Kidney tubule cell (primary cell): ENCODE results near the gene CPT2.

Source experiments
- DNase-seq: peaks from one replicate; pipeline ENCODE4 v3.0.0-alpha.2; 2018; ENCODE audit warnings: low spot score

Gene CPT2

GRCh38 chr1:53218201-53218600 is 21.6 kb downstream of the CPT2 start:
- DNase-seq, result no peak

DNA sequence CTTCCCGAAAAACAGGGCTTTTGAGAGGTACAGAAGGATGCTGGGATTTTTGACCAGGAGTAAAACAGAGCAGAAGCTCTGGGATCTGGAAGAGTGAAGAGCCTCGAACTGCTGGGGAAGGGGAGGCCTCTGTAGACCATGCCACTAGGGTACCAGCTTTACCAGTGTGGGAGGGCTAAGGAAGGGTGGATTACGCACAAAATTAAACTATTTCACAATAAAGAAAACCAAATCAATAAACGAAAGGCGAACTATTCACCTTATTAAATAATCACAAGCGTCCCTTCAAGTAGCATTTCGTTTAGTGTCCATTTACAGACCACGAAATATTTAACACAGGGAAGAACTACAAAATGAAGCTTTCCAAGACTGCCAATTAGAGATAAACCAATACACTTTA is 23.1 kb downstream of the CPT2 start:
- DNase-seq, result no peak

GRCh38 chr1:53220171-53220961 is 23.7 kb downstream of the CPT2 start, which contains the start of gene CZIB:
Gene CZIB (minus strand): TSS chr1:53220634. CDS start chr1:53220575, 59 bp downstream.
- DNase-seq, result peak; percentile 94

- DNase-seq, result no peak
Measured at GRCh38 chr1:53220962-53221286, 24.3 kb downstream of the CPT2 start.

DNA sequence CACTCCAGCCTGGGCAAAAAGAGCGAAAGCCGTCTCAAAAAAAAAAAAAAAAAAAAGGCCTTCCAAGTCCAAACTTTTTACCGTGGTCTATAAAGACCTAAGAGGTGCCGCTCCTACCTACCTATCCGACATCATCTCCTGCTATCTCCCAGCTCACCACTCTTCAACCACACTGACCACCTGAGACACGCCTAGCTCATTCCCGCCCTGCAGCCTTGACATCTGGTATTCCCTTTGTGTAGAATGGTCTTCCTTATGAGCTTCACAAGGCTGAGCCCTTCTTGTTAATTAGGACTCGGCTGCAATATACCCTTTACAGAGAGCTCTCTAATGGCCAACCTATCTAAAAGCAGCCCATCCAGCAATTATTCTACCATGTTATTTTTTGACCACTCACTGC is 41.0 kb downstream of the CPT2 start:
- DNase-seq, result no peak

DNA sequence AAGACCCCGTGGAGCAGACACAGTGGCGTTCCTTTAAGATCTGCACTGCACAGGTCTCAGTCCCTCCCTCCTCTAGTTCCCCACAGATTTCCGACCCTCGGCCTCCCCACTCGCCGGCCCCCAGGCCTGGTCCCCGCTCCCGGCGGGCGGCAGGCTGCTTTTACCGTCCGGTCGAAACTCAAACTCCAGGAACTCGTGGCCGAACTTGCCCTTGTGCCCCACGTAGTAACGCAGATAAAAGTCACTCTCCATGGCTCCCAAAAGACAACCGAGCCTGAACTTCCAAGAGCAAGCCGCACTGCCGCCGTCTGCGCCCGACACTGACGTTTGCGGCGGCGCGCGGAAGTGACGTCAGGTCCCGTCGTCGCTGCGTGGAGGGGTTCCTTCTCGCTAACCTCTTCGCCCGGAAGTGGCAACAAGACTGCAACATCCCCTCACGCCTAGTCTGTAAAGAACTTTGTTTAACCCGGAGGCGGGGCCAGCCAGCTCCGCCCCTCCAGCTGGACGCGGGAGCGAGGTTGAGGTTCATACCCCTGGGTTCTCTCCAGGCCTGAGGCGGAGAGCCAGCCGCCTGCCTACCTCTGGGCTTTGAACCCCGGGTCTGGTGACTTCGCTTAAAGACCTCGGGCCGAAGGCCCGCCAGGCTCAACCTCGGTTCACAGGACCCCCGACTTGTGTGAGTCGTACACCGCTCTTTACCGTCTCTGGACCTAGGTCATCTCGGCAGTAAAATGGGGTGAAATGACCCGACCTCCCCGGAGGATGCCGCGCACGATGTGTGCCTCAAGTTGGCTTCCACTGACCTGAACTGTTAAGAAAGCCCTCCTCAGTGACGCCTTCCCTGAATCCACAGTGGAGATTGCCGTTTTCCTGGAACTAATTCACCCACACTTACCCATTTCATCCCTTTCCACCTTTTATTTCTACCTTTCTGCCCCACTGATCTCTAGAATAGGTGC is 41.9 kb downstream of the CPT2 start, which contains the start of gene MAGOH:
Gene MAGOH (minus strand): TSS at position 322 of the 959 bp plus-strand sequence. CDS start 70 bp downstream, at position 252.
- peak; percentile 96 for DNase-seq

DNA sequence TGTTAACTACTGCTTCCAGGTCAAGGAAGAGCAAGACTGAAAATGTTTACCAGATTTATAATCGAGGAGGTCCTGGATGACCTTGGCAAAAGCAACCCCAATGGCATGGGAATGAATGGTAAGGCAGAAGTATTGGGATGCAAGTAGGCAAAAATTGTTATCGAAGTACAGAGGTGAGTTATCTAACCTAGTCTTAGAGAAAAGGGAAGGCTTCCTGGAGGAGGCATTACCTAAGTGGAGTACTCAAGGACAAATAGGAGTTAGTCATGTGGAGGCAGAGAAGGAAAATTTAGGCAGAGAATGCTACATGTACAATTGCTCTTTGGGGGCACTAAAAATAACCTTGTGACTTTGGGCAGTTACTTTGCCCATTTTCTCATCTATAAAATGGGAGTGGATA is 45.2 kb downstream of the CPT2 start:
- DNase-seq, result no peak

DNA sequence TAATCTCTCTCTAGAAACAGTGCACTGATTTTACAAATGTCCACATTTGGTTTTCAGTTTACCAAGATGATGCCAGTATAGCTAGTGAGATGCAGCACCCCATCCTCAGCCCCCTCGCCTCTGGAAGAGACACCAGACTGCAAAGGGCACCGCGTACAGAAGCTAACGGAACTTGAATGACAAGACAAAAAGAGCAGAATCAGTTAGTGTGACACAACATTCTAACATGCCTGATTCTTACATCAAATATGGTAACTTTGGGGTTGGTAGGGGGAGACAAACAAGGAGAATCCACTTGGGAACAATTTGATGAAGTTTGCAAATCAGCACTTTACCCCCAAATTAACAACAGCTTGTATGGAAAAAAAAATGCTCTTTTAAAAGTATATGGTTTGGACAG is 45.8 kb downstream of the CPT2 start:
- no peak for DNase-seq

DNA sequence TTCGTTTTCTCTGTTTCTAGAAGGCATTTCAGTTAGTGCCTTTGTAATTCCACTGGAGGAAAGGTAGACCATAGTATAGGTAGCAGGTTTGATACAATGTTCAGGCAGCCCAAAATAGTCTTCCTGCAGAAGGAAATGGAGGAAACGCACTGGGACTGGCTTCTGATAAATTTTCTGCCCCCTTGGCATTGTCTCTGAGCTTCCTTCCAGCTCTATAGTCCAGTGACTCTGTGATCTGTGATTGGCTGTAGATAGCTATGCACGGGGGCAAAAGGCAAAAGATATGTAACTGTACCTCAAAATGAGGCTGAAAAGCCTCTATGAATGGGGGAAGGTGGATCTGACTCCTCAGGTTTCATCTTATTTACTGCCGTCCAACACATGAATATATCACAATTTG is 47.5 kb downstream of the CPT2 start:
- no peak for DNase-seq

- DNase-seq, result peak; percentile 89
Measured at GRCh38 chr1:53246261-53247134, 49.9 kb downstream of the CPT2 start.

GRCh38 chr1:53249706-53250105 is 53.1 kb downstream of the CPT2 start:
- no peak for DNase-seq

DNA sequence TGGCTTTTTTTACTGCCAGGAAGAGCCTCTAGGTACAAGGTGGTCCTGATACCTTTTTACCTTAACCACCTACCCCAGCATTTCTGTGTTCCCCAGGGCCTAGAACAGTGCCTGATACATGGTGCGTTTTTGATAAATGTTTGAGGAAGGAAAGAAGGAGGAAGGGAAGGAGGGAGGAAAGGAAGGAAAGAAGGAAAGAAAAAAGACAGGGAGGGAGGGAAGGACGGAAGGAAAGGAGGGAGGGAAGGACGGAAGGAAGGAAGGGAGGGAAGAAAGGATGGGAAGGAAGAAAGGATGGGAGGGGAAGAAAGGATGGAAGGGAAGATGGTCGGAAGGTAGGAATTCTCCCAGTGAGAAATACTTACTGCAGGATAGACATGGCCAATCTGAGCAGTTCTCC is 53.7 kb downstream of the CPT2 start:
- DNase-seq, result no peak

GRCh38 chr1:53254011-53254640 is 57.5 kb downstream of the CPT2 start:
- DNase-seq, result no peak

- DNase-seq, result no peak
Measured at GRCh38 chr1:53255031-53255430, 58.4 kb downstream of the CPT2 start.

DNA sequence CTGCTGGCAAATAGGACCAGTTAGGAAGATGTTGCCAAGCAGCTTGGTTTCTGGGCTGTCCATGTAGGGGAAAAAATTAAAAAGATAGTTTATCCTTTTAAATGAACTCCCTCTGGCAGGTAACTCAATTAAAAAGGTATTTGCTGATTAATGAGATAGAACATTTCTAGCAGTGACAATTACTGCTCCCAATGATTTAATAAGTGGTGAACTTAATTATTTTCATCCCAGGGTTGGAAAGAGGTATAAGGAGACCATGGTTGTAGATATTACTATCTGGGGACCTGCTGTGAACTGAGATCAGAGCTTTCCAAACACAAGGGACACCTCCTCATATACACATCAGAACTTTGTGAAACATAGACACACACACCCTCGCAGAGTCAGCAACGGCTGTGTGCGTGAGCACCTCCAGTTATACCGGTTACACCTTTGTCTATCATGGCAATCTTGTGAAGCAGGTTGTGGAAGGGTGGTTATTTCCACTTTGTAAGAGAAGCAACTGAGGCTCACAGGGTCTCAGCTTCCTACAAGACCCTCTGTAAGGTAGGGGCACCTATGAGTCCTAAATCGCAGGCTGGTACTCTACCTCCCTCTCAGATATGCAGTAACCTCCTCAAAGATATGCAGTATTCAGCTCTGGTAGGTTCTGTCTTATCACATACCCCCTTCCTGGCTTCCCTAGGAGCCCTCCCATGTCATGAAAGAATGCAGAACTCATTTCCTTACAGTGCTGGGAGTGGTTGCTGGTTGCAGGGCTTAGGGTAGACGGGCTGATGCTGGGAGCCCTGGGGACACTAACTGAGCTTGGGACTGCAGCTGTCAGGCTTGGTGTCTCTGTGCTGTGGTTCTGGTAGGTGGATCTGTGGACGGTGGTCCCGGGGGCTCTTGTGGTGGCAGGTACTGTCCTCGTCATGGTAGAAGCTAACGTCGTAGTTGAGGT is 60.2 kb downstream of the CPT2 start:
- no peak for DNase-seq

DNA sequence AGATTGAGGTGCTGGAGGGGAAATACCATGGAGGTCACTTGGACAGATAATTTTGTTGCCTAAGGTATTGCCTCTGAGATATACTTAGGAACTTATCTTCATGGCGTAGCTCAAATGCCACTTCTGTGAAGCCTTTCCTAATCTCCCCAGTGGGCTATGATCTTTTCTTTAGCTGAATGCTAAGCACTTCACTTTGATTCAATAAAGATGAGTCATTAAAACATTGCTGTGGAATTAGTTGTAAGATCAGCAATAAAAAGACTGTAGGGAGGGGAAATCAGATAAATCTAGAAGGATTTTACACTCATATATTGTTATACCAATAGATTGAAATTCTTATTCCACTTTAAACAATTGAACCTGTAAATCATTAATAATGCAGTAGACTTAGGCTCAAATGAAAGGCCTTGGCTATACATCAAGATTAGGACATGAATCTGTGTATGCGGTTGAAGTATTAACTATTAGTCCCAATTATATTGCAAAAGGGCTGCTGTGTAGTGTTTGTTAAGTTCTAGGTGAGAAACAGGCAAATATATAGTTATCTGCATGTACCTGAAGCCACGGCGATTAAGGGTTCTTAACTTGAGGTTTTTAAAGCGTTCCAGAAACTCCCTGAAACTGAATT is 60.9 kb downstream of the CPT2 start:
- DNase-seq, result no peak

DNA sequence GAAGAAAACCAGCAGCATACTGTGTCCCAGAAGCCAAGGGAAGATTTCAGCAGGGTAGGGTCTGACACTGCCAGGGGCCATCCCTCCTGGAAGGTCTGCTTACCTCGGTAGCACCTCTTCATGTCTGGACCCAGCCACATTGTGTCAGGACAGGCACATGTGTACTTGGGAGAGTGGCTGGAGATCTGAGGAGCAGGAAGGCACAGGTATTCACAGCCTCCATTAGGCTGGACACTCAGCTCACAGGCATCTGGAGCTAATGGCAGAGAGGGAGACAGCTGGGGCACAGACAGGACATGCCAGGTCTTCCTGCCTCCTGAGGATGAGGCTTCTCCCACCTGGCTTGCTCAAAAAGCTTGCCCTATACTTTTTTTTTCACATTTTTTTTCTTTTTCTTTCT is 61.6 kb downstream of the CPT2 start:
- DNase-seq, result peak; percentile 28

DNA sequence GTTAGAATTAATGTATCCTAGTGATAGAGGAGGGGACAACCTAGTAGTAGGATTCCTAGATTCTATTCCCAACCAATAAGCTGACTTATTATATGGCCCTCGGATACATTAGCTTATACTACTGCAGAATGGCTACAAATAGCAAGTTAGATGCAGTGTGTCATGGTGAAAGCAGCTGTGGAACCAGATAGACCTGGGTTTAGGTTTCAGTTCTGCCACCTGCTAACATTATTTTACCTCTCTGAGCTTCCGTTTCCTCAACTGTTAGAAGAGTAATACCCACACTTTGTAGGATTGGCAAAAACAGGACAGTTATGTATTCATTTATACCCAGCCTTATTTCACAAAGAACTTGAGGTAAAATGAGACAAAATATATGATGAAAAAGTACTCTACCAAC is 63.3 kb downstream of the CPT2 start:
- DNase-seq, result no peak

DNA sequence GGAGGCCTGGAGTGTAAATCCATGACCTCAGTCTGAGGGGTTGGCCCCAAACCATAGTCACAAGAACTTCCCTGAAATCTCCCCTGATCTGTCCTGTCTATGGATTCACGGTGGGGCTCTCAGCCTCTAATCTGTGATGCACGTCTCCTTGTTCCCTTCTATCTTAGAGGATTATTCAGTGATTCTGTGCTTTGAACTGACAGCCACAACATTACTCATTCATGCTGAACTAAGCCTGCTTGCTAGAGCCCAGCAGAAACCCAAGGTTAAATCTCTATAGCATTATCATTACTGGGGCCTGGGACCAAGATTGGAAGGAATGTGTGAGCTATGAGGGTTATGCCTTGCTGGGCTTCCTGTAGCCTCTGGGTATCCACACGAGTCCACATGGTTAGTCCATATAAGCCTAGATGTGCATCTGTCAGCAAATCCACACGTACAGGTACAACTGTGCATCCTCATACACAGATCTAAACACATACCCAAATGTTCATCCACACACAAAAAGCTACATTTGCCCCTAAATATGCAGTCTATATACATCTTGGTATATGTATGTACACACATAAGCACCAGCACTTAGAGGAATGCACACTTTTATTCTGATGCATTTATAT is 64.1 kb downstream of the CPT2 start:
- no peak for DNase-seq
